HTERT RPE-1 (cell line): ENCODE results near the gene TM7SF2.

ENCODE experiments used
- in situ Hi-C: fragments of 300-500 bp; cut with MboI; formaldehyde crosslinking; loops from 4 replicates; pipeline ENCODE4 v1.14.3; 2020; ENCODE audit warnings: low sequenced_read_pairs

The TM7SF2 gene

DNA sequence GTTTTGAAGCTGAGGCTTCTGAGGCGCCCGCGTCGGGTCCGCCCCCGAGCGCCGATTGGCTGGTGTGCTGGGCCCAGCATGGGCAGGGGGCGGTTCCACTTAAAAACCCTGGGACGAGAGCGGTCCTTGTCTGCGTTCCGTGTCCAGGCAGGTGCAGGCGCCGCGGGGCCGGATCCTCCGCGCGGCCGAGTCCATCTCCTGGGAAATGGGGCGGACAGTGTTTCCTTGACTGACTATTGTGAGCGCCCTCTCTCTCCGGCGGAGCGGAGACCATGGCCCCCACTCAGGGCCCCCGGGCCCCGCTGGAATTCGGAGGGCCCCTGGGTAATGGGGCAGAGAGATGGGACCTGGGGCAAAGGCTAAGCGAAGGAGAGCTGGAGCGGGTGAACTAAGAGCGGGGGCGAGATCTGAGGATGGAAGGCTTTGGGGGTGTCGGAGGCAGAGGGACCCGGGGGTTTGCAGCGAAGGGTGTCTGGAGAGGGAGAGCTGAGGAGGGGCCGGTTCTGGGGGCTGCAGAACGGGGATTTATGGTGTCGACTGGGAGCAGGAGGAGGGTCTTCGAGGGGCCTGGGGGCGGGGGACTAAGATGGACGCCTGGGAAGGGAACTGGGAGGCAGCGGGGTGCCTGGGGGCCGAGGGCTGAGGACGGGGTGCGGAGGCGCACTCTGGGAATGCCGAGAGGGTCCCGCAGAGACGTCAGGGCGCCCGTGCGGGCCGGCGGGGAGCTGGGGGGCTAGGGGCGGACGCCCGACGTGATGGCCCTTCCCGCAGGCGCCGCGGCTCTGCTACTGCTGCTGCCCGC is at the start of gene TM7SF2:
Gene TM7SF2, plus strand, starts transcription at position 129 of the 802 bp plus-strand sequence. Its CDS starts 144 bp downstream, at position 273.
- in situ Hi-C loops = no loop called here

GRCh38 chr11:65063532-65063931 is 48.1 kb upstream of the TM7SF2 start:
- in situ Hi-C loops = no loop called here

DNA sequence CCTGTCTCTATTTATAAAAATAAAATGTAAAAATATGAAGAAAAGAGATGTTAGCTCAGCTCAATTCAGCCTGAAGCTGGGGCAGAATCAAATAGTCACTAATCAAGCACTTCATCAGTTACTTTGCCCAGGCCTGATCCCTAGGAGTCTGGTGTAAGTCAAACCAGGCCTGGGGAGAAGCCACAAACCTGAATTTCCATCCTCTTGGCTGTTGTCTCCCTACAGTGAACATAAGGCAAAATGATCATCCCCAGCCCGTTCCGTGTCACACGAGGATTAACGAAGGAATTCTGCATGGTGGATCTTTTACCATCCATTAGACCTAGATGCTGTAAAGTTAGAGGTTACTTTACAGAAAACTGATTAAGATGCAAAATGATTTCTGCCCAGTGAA is 46.8 kb upstream of the TM7SF2 start:
- in situ Hi-C loops = no loop called here

GRCh38 chr11:65065851-65066250 is 45.8 kb upstream of the TM7SF2 start:
- in situ Hi-C loops = no loop called here

GRCh38 chr11:65066315-65066714 is 45.4 kb upstream of the TM7SF2 start:
- in situ Hi-C loops = no loop called here

DNA sequence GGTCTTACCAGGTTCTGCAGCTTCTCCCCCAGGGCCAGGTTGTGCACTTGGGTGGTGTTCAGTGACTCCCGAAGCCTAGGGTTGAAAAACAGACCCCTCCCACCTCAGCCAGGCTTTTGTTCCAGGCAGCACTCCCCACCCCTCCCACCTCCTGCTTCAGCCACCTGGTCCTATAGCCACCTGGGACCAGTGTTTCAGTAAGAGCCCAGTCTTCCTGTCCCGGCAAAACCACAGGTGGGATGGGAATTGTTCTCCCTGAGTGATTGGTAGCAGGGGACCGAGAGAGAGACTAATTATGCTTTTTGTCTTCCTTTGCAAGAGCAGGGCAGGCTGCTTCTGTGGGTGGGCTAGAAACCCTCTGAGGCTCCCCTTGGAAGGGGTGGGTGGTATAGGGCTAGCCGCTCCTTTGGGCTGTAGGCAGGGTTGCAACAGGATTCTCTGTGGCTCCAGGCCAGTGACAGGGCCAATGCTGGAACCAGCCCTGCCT is 44.8 kb upstream of the TM7SF2 start:
- in situ Hi-C loops = no loop called here

DNA sequence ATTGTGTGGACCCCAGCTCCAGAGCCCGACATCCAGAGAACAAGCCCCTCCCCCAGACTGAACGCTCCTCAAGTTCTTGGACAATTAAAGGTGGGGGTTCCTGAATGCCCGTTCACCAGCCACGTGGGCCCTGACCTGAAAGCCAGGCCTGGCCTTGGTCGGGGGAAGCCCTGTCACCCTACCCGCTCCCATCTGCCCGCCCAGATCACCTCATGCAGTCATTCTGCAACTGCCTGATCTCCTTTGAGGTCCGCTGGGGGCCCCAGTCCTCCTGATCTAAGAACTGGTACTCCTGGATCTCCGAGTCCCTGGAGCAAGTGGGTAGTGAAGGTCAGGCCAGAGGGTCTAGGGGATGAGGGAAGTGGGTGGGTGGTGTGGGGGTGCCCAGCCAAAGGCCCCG is 44.2 kb upstream of the TM7SF2 start:
- in situ Hi-C loops = no loop called here

DNA sequence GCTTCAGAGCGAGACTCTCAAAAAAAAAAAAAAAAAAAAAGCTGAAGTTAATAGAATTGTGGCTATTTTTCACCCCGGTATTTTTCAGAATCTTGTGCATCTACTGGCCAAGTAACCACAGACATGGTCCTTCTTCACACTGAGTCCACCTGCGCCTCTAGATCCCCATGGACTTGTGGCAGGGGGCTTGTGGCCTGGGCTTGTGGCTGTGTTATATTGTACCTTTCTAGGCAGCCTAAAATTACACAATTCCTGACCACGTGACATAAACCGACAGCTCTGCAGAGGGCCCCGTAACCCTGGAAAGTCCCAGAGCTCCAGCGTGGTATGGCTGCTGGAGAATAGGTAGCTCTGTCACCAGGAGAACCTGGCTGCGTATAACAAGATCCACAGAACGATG is 42.5 kb upstream of the TM7SF2 start:
- in situ Hi-C loops = no loop called here

DNA sequence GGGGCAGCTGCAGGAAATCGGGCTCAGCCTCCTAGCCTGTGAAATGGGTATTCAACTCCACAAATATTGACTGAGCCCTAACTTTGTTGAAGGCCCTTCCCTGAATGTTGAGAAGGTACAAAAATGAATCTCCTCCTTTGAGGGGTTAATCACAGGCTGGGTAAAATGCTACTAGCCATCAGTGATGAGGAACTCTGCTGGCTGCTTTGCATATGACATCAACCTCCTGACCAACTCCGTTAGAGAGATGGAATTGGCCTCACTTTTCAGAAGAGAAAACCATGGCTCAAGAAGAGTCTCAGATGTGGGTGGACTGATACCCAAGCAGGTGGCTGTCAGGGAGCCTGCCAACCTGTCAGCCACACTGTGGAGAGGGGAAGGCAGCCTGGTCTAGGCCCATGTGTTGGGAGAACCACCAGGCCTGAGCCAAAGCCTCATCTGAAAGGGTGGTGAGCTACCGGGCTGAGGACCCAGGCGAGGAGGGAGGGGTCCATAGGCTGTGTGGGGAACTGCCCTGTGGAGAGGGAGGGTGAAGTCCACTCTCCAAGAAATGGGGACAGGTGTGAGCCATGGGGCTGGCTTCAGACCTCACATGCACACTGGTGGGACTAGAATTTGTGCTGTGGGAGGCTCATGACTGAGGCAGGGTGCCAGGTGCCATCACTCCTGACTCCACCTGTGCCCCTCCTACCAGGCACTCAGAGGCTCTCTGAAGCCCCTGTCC is 39.6 kb upstream of the TM7SF2 start:
- in situ Hi-C loops = no loop called here

DNA sequence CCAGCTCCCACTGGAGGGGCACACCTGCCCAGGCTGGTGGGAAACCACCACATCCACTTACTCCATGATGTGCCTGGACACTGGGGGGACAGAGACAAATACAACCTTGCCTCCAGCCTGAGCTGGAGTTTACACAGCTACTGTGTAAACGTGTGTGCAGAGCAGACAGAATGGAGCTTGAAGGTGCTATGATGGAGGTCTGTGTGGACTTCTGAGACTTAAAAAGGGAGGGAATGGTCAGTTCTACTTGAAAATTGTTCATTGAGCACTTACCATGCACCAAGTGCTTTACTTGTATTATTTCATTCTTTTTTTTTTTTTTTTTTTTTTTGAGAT is 39.1 kb upstream of the TM7SF2 start:
- in situ Hi-C loops = no loop called here

DNA sequence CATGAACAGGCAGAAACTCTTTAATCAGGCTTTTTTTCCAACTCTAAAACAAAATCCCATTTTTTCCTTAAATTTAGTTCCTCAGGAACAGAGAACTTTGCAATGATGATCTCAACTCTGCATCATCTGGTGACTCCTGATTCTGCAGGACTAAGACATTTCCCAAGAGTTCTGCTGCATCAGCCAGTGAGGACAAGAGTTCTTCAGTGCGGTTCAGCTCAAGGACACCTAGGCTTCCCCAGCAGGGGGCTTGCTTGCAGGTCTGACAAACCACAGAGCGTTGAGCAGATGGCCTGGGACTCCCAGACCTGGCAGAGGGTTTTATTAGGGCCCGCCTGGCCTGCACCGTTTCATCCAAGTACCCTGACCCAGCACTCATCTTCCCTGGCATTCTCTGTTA is 34.2 kb upstream of the TM7SF2 start:
- in situ Hi-C loops = no loop called here

DNA sequence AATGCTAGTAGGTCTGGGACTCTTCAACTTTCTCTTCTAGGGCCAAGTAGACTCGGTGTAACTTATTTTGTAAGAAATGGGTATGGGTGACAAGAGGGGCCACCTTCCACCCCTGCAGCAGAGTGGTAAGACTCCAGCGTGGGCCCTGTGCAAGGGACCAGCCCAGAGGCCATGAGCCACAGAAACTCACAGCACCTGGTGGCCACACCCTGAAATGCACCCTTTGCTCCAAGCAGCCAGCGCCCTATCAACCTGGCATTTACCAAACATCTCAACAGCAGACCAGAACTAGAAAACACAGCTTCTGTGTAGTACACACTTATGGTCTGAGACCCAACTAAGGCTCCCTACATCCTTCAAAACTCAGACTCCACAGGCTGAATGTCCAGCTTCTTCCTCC is 33.5 kb upstream of the TM7SF2 start:
- in situ Hi-C loops = no loop called here

DNA sequence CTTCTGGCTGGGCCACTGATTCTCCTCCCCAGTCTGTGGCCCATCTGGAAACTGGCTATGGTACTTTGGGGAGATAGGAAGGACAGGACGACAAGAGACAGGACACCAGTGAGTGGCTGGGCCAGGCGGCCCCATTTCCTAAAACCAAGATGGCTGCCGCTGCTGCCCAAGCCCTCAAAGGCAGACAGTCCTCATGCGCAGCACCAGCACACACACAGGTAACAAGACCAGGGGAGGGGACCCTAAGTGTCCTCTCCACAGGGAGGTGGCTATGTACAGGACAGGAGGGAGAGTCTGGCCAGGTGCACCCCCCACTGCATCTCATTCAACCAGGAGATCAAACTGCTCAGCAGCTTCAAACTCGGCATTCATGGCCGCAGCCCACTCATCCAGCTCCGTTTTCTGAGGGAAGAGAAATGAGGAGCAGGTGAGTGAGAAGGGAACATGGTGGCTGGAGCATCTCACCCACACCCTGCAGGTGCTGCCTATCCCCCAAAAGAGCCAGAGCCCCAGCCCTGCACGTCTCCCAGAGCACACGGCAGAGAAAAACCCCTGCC is 32.8 kb upstream of the TM7SF2 start:
- in situ Hi-C loops = no loop called here

DNA sequence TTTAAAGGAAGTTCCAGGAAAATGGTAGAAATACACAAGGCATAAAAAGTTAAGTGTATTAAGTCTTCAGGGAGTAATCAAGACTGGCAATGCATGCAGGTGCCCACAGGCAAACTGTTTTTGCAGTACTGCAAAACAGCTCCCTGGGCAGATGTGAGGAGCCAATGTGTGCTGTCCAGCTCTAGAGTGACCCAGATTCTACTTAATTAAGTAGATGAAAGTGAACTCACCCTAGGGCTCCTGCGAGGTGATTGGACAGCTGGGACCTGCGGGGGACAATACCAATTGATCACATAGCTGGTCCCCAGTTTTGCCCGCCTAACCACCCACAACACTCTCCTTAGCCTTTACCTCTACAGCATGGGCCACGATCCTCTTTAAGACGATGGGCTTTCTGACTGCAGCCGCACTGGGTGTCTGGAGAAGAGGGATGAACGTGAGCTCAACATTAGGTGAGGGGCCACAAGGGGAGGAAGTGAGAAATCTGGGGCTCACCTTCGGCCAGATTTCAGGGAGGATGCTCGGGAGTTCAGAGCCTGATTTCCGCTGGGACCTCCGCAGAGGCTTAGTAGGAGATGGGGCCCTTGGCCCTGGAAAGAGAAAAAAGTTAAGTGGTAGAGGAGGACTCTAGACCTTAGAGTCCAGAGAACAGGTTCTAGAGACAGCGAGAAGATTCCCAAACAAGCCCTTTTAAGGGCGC is 28.4 kb upstream of the TM7SF2 start:
- in situ Hi-C loops = no loop called here

- in situ Hi-C loops = no loop called here
These were observed 27.7 kb upstream of the TM7SF2 start, which contains the start of the genes CDCA5 and ZFPL1 for GRCh38 chr11:65083834-65084597. Gene CDCA5 (minus strand): TSS chr11:65084040. CDS start chr11:65083978, 62 bp downstream. Gene ZFPL1 (plus strand): TSS chr11:65084222. CDS start chr11:65084699, 477 bp downstream.

DNA sequence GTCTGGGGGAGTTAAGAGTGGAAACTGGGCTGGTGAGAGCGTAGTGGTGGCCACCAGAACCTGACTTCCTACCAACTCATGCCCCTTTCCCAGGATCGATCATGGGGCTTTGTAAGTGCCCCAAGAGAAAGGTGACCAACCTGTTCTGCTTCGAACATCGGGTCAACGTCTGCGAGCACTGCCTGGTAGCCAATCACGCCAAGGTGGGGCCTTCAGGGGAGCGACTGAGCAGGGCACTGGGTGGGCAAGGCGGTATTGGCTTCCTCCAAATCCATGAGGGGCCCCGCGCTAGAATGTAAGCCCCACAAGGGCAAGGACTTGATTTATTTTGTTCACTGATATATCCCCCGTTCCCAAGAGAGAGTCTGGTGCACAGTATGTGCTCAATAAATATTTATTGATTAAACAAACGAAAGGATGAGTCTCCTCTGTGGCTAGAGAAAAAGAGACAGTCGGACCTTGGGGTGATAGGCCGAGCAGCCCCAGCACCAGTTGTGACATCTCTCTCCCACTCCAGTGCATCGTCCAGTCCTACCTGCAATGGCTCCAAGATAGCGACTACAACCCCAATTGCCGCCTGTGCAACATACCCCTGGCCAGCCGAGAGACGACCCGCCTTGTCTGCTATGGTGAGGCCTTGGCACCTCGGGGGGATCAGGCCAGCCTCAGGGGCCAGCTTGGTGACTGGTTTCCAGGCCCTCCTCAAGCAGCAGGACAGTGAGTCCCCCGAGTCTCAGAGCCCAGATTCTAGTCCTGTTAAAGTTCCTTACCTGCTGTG is 26.9 kb upstream of the TM7SF2 start:
- in situ Hi-C loops = no loop called here

DNA sequence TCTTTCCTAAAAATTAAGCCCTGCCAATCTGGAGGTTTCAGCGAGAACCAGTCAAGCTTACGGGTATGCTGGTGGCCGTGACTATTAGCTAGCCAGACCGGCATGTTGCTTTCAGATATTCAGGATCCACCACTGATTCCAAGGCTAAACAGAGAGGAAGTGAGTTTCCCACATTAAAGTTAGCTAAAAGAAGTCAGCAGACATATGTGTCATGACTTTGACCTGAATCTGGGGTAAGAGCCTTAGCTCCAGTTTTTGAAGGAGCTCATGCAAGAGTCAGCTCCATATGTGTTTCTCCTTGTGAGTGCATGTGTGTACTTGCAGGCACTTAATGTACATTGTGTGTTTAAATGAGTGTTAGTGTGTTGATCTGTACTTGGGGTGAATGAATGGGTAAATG is 26.2 kb upstream of the TM7SF2 start:
- in situ Hi-C loops = no loop called here

GRCh38 chr11:65086809-65087208 is 24.9 kb upstream of the TM7SF2 start:
- in situ Hi-C loops = no loop called here

GRCh38 chr11:65087216-65087615 is 24.5 kb upstream of the TM7SF2 start:
- in situ Hi-C loops = no loop called here

GRCh38 chr11:65087827-65088226 is 23.8 kb upstream of the TM7SF2 start:
- in situ Hi-C loops = no loop called here
